ENCODE data around the gene REPS2.

DNA sequence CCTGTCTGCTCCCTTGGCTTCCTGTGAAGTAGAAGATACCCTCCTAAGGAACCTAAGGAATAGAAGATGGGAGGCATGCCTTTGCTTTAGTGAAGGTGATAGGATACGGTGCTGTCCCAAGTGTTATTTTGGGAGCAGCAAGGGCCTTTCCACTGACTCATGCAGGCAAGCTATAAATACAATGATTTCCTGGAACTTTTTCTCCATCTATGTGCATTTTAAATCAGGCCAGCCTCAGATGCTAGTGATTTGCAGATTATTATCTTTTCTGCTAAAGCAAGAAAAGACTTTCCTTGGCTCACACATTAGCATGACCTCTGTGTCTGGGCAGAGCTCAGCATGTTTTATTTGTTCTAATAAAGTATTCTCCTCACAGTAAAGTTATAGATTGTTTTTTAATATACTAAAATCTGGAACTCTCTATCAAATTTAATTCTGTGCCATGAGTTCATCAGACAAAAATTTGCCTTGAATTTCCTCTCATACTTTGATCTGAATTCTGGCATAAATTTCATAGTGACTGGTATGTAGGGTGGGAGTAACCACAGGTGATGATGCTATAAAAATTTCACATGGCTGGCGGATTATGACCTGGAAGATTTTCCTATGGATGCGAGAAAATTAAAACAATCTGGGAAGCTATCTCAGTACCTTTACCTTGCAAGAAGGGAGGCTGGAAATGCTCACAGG, 131.7 kb downstream of the REPS2 start:
- TF ChIP-seq, protein P1, sequence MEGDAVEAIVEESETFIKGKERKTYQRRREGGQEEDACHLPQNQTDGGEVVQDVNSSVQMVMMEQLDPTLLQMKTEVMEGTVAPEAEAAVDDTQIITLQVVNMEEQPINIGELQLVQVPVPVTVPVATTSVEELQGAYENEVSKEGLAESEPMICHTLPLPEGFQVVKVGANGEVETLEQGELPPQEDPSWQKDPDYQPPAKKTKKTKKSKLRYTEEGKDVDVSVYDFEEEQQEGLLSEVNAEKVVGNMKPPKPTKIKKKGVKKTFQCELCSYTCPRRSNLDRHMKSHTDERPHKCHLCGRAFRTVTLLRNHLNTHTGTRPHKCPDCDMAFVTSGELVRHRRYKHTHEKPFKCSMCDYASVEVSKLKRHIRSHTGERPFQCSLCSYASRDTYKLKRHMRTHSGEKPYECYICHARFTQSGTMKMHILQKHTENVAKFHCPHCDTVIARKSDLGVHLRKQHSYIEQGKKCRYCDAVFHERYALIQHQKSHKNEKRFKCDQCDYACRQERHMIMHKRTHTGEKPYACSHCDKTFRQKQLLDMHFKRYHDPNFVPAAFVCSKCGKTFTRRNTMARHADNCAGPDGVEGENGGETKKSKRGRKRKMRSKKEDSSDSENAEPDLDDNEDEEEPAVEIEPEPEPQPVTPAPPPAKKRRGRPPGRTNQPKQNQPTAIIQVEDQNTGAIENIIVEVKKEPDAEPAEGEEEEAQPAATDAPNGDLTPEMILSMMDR (IDR thresholded peaks at IDR 0.05; ENCODE audit: insufficient read depth, low read depth, low read length) = no peak
- TF ChIP-seq EZH2 (IDR thresholded peaks at IDR 0.05; ENCODE audit: insufficient read depth, low read length) = no peak

Data from astrocyte (in vitro differentiated cells and primary cell).